HG03378 (cell line): ENCODE data around the gene AP1S3.
"Not testable (repeated sequence)": the region's sequence is repeated elsewhere in the genome, so short reads cannot be mapped to it uniquely, and the experiment has no call there.

Source experiments
- ATAC-seq: cut with Tn5 transposase; IDR thresholded peaks from one replicate; pipeline ENCODE4 v1.9.1; 2021; ENCODE audit warnings: mild to moderate bottlenecking, moderate library complexity; ENCODE audit not compliant: unreplicated experiment

AP1S3 gene

GRCh38 chr2:223837287-223838061 lies at the start of gene AP1S3:
AP1S3 (minus strand) TSS chr2:223837582; CDS start chr2:223837450, 132 bp downstream.
- ATAC-seq: peak; percentile 41

DNA sequence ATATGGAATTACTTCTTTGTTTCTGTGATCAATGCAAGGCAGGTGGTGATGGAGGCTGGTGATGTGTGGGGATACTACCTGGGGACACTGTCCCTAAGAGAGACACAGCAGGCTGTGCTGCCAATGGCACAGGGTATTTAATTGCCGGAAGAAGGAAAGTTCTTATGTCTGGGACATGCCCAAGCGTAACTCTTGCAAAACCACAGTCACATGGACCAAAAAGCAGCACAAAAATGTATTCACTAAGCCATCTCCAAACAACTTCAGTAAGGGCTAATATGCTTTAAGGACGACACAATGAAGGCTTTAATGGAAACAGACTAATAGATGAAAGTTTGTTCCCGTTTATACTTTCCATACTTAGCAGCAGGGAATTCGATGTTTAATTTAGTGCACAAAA lies 49.7 kb upstream of the AP1S3 start:
- no peak for ATAC-seq

- ATAC-seq: no peak
Observed at GRCh38 chr2:223886726-223887125, 49.3 kb upstream of the AP1S3 start.

- peak; percentile 73 for ATAC-seq
Observed at GRCh38 chr2:223884399-223884798, 47.0 kb upstream of the AP1S3 start.

- no peak for ATAC-seq
Observed at GRCh38 chr2:223882715-223883114, 45.3 kb upstream of the AP1S3 start.

DNA sequence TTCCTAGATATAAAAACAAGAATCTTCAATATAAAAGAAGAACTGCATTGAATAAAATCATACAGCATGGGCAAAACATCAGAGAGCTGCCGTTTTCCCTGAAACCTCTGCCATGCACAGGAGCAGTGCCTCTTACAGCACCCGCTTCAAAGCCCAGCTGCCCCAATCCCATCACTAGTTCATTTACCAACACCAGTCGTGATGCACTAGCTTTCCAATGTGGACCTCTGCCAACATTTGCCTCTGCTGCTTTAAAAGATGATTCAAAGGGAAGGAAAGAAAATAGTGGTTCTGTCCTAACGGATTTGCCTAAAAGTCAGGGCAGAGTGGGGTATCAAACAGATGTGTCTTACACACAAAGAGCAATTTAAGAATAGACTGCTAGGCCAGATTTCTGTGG lies 43.4 kb upstream of the AP1S3 start:
- no peak for ATAC-seq

GRCh38 chr2:223877721-223878410 lies 40.5 kb upstream of the AP1S3 start:
- ATAC-seq: peak; percentile 65

DNA sequence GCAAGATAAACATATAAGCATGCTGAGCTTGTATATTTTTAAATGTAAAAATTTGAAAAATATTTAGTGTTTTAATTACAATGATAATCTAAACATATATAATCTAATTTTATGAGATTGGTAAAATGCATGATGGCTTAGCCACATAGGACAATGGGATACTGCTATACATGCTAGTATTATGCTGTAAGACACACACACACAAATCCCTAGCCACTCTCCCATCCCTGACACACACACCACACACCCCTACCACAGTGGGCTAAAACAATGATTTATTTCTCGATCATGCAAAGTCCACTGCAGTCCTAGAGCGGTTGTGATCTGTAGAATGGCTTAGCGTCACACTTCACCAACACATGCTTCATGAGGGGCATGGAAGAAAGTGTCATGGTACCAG lies 36.3 kb upstream of the AP1S3 start:
- no peak for ATAC-seq

DNA sequence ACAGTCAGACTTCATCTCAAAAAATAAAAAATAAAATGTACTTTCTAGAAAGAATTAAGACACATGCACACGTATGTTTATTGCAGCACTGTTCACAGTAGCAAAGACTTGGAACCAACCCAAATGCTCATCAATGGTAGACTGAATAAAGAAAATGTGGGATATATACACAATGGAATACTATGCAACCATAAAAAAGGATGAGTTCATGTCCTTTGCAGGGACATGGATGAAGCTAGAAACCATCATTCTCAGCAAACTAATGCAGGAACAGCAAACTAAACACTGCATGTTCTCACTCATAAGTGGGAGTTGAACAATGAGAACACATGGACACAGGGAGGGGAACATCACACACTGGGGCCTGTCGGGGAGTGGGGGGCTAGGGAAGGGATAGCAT lies 35.4 kb upstream of the AP1S3 start:
- not testable (repeated sequence) for ATAC-seq

DNA sequence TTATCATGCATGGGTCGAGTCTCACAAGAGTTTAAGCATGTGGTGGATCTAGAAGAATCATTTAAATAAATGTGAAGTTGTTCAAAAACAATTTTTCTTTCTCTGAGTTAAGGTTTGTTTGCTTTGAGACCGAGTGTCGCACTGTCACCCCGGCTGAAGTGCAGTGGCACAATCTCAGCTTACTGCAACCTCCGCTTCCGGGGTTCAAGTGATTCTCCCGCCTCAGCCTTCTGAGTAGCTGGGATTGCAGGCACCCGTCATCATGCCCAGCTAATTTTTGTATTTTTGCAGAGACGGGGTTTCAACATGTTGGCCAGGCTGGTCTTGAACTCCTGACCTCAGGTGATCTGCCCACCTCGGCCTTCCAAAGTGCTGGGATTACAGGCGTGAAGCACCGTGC lies 34.3 kb upstream of the AP1S3 start:
- not testable (repeated sequence) for ATAC-seq

GRCh38 chr2:223870840-223871611 lies 33.6 kb upstream of the AP1S3 start:
- no peak for ATAC-seq

- no peak for ATAC-seq
Observed at GRCh38 chr2:223868005-223868404, 30.6 kb upstream of the AP1S3 start.

DNA sequence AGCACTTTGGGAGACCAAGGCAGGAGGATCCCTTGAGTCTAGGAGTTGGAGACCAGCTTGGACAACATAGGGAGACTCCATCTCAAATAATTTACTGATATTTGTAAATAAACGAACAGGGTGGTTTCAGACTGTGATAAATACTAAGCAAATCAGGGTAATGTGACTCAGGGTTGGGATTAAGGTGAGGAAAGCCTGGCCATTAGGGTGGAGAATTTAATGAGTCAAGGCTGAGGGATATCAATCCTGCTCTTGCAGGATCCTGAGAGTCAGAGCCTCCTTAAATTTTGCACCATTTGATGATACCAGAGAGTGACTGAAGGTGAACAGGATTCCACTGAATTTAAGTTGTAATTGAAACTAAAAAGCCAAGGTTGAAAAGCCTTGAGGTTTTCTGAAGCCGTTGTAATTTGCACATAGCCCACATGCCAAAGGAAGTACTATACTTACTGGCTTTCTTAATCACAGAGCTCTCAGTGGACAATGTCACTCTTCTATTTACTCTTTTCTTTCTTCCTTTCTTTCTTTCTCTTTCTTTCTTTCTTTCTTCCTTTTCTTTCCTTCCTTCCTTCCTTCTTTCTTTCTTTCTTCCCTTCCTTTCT lies 28.6 kb upstream of the AP1S3 start:
- ATAC-seq: peak; percentile 71

- no peak for ATAC-seq
Observed at GRCh38 chr2:223865124-223865523, 27.7 kb upstream of the AP1S3 start.

DNA sequence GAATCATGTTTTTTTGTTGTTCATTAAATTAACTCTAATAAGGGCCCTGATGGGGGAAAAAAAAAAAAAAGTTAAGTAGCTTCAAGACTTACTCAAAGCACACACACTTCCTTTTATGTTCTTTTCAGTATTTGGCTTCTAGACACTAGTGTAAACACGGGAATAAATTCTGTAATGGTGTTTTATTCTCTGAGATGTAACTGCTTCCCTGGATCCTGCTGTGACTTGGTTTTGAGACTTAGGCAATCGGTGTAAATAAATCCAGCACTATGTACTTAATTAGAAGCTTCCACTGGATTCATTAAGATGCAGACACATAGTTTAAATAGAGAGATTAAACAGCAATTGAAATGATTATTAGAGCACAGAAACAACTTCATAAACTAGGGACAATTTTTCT lies 26.1 kb upstream of the AP1S3 start:
- no peak for ATAC-seq

DNA sequence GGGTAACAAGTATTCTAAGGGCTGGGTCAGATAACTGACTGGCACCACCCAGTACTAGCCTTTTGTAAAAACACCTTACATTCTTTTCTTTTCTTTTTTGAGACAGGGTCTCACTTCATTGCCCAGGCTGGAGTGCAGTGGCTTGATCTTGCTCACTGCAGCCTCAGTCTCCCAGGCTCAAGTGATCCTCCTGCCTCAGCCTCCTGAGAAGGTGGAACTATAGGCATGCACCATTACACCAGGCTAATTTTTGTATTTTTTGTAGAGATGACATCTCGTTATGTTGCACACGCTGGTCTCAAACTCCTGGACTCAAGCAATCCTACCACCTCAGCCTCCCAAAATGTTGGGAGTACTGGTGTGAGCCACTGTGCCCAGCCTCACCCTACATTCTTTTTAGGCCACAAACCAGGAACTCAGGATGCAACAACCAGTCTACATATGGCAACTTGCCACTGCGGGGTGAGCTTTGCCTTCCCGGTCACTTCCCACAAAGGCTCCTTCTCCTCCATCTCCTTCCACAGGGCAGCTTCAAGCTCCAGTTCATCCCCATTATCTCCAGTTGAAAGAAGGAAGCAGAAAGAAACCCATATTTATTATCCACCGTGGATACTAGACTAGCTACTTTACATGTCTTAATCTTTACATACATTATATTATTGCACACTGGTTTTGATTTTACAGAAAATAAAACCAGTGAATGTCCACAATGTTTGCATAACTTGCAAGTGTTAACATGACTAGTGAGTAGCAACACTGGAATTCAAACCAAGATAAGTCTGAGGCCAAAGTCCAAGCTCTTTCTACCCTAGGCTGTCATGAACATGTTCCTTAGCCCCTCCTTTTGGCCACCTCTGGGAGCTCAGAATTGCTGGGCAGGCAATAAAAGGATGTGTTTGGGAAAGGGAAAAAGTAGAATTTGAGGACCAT lies 23.7 kb upstream of the AP1S3 start:
- no peak for ATAC-seq

GRCh38 chr2:223859070-223859469 lies 21.7 kb upstream of the AP1S3 start:
- no peak for ATAC-seq

- ATAC-seq: no peak
Observed at GRCh38 chr2:223856584-223856983, 19.2 kb upstream of the AP1S3 start.

DNA sequence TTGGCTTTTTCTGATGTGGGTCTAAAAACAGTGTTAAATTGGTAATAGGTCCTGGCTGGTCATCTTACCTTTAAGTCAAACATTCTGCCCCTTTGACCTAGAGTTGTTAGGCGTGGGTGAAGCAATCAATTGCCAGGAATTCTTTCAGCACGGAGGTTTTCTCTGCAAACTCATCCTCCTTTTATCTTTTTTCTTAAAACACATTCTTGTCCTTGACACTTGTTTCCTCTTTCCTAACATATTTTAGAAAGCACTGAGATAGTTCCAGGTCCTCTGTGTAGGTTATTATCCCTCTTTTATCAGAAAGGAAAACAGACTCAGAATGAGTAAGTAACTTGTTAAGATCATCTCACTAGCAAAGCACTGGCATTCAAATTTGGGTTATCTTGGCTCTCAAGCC lies 18.6 kb upstream of the AP1S3 start:
- no peak for ATAC-seq

DNA sequence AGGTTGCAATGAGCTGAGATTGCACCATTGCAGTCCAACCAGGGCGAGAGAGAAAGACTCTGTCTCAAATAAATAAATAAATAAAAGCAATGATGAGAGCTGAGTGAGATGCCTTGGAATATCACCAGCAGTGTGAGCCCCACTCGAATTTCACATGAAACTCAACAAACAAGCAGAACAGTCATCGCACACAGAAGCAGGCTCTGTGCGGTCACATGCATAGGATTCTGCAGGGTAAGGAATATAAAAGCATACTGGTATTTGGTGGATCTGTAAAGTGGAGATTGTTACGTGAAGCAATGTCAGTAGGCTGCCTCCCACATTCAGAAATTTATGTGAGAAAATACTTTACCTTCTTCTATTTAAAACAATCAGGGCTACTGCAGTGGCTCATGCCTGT lies 18.0 kb upstream of the AP1S3 start:
- ATAC-seq: no peak
